ENCODE results near the gene NEU4. TPM values are rescaled to one million over a fixed set of nuclear protein-coding genes. Genes with fewer than 3 reads are reported as not detected.

NEU4 gene
- total RNA-seq, 1 experiment from 2014 or later: 0.70 TPM

DNA sequence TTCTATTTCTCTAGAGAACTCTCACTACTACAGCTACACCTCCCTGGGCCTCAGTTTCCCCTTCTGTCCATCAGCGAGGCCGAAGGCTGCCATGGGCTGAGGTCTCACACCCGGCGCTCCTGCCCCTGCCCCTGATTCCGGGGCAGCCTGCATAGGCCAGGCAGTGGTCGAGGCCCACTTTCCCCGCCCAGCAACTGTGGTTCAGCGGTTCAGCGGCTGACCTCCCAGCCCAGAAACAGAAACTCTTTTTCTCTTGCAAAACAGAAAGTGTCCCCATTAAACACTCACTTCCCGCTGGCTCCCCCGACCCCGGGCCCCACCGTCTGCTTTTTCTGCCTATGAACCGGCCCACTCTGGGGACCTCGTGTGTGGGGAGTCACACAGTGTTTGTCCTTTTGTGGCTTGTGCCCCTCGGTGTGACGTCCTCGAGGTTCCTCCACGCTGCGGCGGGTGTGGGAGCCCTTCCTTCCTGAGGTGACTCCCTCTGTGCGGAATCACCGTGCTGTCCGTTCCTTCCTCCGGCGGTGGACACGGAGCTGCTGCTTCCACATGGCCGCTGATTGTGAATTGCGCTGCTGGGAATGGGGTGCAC lies 33.7 kb downstream of the NEU4 start:
- Histone ChIP-seq H3T11ph (ENCODE audit: low read length) (no peak overlapping the region), H4K20me1 (ENCODE audit: control insufficient read depth, insufficient read depth, insufficient read length) (no peaks in the 10 kb centered on the region), H3K27me3 (ENCODE audit: insufficient read depth, low read length) (peaks cover 2% of the 10 kb centered on the region; the same call in 1 of the 2 replicates), H3K9ac (ENCODE audit: extremely low read depth, insufficient read length, low read length) (no peak overlapping the region), H3K9me3 (ENCODE audit: control insufficient read depth, low read depth, low read length) (no peaks in the 10 kb centered on the region), H3K18ac (ENCODE audit: insufficient read length, low read depth, low read length) (no peak overlapping the region), H3K4me1 (ENCODE audit: insufficient read depth, low read length) (no peaks in the 10 kb centered on the region; the same call in 1 of the 2 replicates), H2BK12ac (ENCODE audit: insufficient read length, low read depth, low read length) (no peak overlapping the region), H3K4ac (ENCODE audit: low read depth, low read length) (no peak overlapping the region), H2BK20ac (ENCODE audit: low read depth, low read length, poor library complexity, severe bottlenecking) (no peak overlapping the region), H2AK5ac (ENCODE audit: insufficient read length, low read length) (no peak overlapping the region), H3K23me2 (ENCODE audit: insufficient read length, low read depth, low read length, poor library complexity, severe bottlenecking) (no peaks in the 10 kb centered on the region), H2AFZ (ENCODE audit: low read length) (no peak overlapping the region), H2BK5ac (ENCODE audit: insufficient read length, low read length) (no peak overlapping the region), H2BK15ac (ENCODE audit: low read depth, low read length) (no peak overlapping the region), H3K56ac (ENCODE audit: insufficient read length, low read depth, low read length) (no peak overlapping the region), H2BK120ac (ENCODE audit: low read depth, low read length, poor library complexity, severe bottlenecking) (no peak overlapping the region), H3K79me1 (ENCODE audit: insufficient read depth, low read depth, low read length, poor library complexity, severe bottlenecking) (no peaks in the 10 kb centered on the region), H4K8ac (replicated peaks; ENCODE audit: insufficient read length, low read depth, low read length) (no peak overlapping the region), H4K5ac (ENCODE audit: insufficient read length, low read depth, low read length) (no peak overlapping the region), H3K4me2 (ENCODE audit: insufficient read depth, insufficient read length, low read length) (peak overlapping the region; percentile 6), H3K14ac (ENCODE audit: insufficient read depth, low read length) (no peak overlapping the region), H4K91ac (ENCODE audit: insufficient read length, low read depth, low read length) (no peak overlapping the region), H3K79me2 (ENCODE audit: insufficient read depth, low read length) (no peaks in the 10 kb centered on the region), H3K27ac (ENCODE audit: insufficient read length, low read depth, low read length) (no peak overlapping the region), H3K23ac (ENCODE audit: insufficient read length, low read depth, low read length) (no peak overlapping the region)
- no CpG with 5 or more reads among the region's 29 CpGs for WGBS (ENCODE audit: extremely low coverage, insufficient read length, low lambda C conversion rate)
- Mint-ChIP-seq H3K36me3 (ENCODE audit: insufficient read depth in 1 of 3, low read depth in 3 of 3) (peaks cover 0 to 1% (median 0%) of the 10 kb centered on the region in 3 experiments; a peak in 1 of 7 replicates), H3K4me3 (peak overlapping the region in 1 of 2 experiments; percentile 41; a peak in 2 of 5 replicates), H3K27ac (no peak overlapping the region), H3K27me3 (ENCODE audit: low read depth) (peaks cover 47% of the 10 kb centered on the region), H3K9me3 (peaks cover 0 to 4% of the 10 kb centered on the region in 2 experiments; a peak in 1 of 5 replicates), H3K4me1 (peaks cover 7 to 29% of the 10 kb centered on the region in 2 experiments)
- DNase-seq: peak; percentile 32
- TF ChIP-seq, protein P1, sequence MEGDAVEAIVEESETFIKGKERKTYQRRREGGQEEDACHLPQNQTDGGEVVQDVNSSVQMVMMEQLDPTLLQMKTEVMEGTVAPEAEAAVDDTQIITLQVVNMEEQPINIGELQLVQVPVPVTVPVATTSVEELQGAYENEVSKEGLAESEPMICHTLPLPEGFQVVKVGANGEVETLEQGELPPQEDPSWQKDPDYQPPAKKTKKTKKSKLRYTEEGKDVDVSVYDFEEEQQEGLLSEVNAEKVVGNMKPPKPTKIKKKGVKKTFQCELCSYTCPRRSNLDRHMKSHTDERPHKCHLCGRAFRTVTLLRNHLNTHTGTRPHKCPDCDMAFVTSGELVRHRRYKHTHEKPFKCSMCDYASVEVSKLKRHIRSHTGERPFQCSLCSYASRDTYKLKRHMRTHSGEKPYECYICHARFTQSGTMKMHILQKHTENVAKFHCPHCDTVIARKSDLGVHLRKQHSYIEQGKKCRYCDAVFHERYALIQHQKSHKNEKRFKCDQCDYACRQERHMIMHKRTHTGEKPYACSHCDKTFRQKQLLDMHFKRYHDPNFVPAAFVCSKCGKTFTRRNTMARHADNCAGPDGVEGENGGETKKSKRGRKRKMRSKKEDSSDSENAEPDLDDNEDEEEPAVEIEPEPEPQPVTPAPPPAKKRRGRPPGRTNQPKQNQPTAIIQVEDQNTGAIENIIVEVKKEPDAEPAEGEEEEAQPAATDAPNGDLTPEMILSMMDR (conservative IDR thresholded peaks at IDR 0.05): no peak
